Endometrium (tissue), 2 donors: Measurements from ENCODE around the gene OR13C2.
"Not testable (repeated sequence)": the region's sequence is repeated elsewhere in the genome, so short reads cannot be mapped to it uniquely, and the experiment has no call there.

Experiments
- FAIRE-seq: peaks from 2 replicates; lab custom pipeline; 2012; peaks lifted over from hg19 to GRCh38; lab: Jason Lieb, UNC
- donor health status: control.
- donor health status: control.

Gene OR13C2, protein sequence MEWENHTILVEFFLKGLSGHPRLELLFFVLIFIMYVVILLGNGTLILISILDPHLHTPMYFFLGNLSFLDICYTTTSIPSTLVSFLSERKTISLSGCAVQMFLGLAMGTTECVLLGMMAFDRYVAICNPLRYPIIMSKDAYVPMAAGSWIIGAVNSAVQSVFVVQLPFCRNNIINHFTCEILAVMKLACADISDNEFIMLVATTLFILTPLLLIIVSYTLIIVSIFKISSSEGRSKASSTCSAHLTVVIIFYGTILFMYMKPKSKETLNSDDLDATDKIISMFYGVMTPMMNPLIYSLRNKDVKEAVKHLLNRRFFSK

DNA sequence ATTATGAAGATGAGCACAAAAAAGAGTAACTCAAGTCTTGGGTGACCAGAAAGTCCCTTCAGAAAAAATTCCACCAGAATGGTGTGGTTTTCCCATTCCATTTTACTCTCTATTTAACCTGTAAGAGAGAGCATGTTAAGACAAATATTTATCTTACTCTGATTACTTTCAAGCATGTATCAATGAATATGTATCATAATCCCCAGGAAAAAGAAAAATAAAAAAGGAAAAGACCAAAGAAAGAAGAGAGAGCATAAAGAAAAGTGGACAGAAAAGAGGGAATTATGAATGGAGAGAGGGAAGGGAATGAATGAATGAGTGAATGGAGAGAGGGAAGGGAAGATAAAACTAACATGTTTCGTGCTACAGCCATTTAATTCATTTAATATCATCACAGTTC lies at the start of gene OR13C2:
OR13C2 (minus strand) TSS at position 101 of the 400 bp plus-strand sequence; CDS start at position 101, 0 bp downstream.
- FAIRE-seq: not testable (repeated sequence)

DNA sequence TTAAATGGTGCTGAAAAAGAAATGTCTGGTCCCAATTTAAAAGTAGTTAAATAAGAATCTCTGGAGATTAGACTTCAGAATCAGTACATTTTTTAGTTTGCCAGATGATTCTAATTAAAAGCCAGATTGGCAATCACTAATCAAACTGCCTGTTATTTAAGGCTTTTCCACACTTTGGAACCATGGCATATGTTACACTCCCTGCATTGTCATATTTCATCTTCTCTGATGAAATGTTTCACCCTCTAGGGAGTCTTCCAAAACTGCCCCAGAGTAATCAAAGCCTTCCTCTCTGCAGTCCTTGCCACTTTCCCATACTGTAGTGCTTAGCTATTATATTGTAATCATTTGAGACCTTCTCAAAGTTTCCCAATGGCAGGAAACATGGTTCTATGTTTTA lies 30.0 kb upstream of the OR13C2 start:
- no peak for FAIRE-seq

DNA sequence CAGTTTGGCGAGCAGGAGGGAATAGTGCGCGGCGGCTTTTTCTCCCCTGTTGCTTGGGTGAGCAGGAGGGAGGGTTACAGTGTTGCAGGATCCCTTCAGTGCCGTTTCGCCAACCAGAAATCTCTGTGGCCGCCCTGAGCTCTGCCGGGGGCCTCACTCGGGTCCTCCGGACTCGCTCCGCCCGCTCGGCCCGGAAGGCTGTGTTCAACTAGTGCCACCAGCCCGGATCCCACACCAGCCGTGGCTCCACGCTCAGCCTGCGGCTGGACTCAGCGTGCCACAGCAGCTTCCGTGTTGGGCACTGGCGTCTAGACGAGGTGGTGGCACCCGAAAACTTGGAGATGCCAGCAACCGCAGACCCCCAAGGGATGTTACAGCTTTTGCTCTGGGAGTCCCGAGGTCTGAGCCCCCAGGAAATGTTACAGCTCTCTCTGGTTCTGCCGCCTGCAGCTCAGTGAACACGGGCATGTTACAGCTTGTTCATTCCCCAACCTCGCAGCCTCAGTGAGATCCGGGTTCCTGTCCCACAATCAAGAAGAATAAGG lies 28.6 kb upstream of the OR13C2 start:
- no peak for FAIRE-seq

DNA sequence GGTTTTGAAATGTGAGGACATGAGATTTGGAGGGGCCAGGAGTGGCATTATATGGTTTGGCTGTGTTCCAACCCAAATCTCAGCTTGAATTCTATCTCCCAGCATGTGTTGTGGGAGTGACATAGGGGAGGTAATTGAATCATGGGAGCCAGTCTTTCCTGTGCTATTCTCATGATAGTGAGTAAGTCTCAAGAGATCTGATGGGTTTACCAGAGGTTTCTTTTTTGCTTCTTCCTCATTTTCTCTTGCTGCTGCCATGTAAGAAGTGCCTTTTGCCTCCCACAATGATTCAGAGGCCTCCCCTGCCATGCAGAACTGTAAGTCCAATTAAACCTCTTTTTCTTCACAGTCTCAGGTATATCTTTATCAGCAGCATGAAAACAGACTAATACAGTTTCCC lies 20.5 kb upstream of the OR13C2 start:
- not testable (repeated sequence) for FAIRE-seq

DNA sequence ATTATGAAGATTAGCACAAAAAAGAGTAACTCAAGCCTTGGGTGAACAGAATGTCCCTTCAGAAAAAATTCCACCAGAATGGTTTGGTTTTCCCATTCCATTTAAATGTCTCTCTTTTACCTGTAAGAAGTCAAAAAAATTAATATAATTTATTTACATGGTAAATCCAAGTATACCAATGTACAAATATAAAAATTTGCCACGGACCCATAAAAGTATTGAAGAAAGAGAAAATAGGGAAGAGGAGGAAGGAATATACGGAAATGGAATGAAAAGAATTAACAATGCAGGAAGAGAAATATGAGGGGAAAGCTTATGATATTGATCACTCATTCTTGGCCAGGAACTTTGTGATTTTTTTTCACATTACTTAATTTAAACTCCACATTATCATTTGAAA lies 12.7 kb upstream of the OR13C2 start, which contains the start of gene OR13C9:
OR13C9 (minus strand) TSS at position 101 of the 400 bp plus-strand sequence; CDS start at position 101, 0 bp downstream.
- FAIRE-seq: no peak

DNA sequence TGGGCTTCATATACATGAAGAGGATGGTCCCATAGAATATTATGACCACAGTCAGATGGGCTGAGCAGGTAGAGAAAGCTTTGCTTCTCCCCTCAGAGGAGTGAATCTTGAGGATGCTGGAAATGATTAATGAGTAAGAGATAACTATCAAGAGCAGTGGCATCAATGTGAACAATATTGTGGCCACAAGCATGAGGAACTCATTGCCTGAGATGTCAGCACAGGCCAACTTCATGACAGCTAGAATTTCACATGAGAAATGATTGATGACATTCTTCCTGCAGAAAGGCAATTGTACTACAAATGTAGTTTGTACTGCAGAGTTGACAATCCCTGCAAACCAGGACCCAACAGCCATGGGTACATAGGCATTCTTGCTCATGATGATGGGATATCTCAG lies 12.0 kb upstream of the OR13C2 start:
- FAIRE-seq: no peak

DNA sequence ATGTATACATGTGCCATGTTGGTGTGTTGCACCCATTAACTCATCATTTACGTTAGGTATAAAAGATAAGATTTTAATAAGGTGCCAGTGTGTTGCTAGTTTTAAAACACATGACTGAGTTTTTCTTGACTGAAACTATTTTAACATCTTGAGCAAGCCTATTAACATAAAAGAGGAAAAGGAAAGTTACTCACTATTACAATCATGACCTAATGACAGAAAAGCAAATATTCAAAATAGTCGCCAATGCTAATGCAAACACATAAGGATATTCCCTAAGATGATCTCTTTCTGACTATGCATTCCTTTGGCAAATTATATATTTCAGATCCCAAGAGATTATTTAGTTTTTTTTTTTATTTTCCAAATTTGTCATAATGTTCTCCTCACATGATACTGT lies 5.8 kb upstream of the OR13C2 start:
- FAIRE-seq: no peak

DNA sequence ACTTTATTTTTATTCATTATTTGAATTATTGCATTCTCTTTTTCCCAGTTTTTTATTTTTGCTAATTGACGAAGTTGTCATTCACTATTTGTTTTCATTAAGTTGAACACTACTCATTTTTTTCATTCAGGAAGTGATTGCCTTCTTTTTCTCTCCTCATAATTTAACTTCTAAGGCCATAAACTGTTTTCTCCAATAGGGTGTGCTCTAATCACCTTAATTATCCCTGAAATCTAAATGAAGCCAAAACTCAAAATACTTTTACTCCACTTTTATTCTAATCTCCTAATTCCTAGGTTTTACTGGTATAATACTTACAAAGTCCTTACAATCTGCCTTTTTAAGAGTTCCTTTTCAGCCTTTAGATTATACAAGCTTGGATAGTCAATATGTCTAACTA lies 2.9 kb upstream of the OR13C2 start:
- no peak for FAIRE-seq

DNA sequence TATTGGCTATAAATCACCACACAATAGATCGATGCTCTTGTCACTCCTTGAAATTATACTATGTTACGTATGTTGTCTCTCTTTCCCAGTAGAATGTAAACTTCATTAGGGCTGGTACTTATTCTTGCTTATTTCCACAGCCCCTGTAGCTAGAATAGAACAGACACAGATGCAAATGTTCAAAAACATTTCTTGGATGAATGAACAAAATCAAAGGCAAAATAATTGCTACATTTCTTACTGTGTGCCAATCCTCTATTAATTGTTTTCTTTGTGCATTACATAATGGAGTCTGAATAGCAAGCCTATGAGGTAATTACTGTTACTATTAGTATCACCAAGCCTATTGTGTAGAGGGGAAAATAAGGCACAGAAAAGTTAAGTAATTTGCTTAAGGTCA lies 725 bp upstream of the OR13C2 start:
- peak; percentile 55 for FAIRE-seq

DNA sequence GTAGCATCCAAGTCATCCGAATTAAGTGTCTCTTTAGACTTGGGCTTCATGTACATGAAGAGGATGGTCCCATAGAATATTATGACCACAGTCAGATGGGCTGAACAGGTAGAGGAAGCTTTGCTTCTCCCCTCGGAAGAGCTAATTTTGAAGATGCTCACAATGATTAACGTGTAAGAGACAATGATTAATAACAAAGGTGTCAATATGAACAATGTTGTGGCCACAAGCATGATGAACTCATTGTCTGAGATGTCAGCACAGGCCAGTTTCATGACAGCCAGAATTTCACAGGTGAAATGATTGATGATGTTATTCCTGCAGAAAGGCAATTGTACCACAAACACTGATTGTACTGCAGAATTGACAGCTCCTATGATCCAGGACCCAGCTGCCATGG lies 626 bp downstream of the OR13C2 start:
- no peak for FAIRE-seq

DNA sequence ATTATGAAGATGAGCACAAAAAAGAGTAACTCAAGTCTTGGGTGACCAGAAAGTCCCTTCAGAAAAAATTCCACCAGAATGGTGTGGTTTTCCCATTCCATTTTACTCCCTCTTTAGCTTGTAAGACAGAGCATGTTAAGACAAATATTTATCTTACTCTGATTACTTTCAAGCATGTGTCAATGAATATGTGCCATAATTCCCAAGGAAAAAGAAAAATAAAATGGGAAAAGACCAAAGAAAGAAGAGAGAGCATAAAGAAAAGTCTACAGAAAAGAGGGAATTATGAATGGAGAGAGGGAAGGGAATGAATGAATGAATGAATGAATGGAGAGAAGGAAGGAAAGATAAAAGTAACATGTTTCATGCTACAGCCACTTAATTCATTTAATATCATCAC lies 6.1 kb downstream of the OR13C2 start, which contains the start of gene OR13C5:
OR13C5 (minus strand) TSS at position 101 of the 400 bp plus-strand sequence; CDS start at position 101, 0 bp downstream.
- not testable (repeated sequence) for FAIRE-seq

DNA sequence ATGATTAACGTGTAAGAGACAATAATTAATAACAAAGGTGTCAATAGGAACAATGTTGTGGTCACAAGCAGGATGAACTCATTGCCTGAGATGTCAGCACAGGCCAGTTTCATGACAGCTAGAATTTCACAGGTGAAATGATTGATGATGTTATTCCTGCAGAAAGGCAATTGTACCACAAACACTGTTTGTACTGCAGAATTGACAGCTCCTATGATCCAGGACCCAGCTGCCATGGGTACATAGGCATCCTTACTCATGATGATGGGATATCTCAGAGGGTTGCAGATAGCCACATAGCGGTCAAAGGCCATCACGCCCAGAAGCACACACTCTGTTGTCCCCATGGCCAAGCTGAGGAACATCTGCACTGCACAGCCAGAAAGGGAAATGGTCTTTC lies 6.7 kb downstream of the OR13C2 start:
- not testable (repeated sequence) for FAIRE-seq

DNA sequence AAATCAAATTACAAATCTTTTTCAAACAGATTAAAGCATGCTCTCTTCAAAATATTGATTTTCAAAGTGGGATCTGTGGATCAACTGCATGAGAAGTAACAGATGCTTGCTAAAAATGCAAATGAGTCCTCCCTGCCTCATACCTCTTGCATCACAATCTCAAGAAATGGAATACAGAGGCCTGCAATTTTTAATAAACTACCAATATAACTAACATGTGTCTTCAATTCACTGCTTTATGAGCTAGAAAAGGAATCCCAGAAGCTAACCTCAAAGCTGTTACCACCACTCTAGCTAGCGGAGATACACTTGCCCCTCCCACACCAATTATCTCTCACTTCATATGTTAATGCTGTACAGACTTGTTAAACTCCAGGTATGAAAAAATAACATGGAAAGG lies 15.8 kb downstream of the OR13C2 start:
- FAIRE-seq: no peak

DNA sequence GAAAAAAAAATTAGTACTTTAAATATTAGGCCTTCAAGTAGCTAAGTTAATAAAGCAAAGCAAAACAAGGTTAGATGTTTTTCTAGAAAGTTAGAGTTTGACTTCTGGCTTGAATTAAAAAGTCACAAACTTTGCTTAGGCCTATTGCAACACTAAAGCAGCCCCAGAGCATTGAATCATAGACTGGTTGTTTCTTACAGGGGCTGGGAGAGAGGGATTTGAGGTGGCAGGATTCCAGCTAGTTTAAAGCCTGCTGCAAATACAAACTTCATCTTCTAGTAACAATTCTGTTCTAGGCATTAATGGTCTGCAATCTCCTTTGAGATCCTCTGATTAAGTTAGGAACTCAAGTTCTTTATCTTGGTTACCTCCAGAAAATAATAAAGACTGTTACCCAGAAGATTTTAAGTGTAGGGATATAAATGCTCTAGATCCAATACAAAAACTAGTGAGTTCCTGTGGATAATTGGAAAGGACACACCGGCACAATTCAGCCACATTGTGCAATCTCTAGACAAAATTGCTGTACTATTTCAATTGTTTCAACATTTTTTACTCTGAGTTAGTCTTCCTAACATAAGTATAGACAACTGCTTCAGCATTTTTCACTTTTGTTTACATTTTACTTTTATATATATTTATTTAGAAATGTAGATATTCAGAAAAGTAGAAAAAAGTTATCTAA lies 18.8 kb downstream of the OR13C2 start:
- peak; percentile 99 for FAIRE-seq

DNA sequence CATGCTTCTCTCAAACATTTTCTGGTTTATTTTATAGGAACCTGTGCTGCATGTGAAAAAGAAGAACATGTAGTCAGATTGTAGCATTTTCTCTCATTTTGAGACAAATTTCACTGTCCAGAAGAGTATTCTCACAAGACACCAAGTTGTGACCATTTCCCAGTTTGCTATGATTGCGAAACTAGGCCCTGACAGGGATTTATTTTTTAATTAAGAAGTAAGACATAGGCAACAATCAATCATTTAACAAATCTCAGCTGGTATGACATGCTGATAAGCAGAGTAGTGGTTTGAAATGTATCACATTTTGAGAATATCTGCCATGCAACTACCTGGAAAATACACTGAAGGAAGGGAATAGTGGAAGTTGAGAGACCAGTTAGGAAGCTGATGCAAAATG lies 24.9 kb downstream of the OR13C2 start:
- FAIRE-seq: no peak

DNA sequence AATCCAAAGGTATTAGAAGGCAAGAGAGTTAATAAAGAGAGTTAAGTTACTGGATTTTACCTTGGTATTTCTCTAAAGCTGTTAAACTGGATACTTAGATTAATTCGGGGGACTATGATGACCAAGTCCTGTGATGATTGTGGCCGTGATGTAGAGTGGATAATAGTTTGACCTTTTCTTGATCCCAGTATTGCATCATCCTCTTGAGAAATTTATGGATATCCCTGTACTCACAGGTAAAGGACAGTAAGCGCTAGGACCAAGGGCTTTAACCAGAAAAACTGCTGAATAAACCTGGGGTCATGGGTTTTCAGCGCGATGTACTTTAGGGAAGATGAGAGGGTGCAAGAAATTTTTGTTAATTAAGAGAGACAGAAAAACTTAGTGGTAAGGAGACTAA lies 28.2 kb downstream of the OR13C2 start:
- FAIRE-seq: no peak

DNA sequence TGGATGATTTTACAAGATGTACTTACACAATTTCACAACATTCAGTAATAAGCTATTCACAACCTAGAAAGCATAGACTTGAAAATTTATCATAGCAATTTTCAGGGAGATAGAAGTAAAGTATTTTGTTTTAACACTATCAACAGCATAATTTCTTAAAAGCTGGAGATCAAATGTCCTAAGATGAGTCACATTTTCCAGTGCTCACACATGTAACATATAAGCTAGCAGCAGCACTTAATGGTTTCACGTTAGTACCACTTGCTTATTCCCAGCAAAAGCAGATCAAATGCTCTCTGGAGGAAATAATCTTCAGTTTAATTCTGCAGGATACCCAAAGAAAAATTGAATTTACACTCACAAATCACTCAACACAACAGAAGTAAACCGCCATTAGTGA lies 30.0 kb downstream of the OR13C2 start:
- no peak for FAIRE-seq

DNA sequence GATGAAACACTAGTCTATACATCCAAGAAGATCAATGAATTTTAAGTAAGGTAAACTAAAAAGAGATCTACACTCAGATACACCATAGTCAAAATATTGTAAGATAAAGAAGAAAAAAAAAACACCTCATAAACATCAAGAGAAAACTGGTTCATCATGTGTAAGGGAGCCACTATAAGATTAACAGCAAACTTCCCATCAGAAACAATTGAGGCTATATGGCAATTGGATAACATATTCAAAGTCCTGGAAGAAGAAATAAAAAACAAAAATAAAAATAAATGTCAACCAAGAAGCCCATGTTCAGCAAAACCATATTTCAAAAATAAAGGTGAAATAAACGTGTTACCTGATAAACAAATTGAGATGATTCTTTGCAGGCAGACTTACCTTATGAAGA lies 32.8 kb downstream of the OR13C2 start:
- FAIRE-seq: no peak

DNA sequence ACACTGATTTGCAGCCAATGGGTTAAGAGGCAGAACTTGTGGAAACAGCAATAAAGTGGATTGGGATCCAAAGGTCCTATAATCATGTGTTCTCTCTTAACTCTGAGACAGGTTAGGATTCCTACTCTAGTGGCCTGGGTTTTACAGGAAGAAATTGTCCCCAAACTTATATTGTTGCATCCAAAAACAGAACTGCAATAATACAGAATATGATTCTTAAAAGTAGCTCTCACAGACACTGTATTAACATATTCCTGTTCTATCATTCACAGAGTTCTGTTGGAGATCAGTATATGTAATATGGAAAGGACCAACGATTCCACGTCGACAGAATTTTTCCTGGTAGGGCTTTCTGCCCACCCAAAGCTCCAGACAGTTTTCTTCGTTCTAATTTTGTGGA lies 36.6 kb downstream of the OR13C2 start, which contains the start of gene OR13C8:
OR13C8 (plus strand) TSS at position 301 of the 400 bp plus-strand sequence; CDS start at position 301, 0 bp downstream.
- FAIRE-seq: no peak

DNA sequence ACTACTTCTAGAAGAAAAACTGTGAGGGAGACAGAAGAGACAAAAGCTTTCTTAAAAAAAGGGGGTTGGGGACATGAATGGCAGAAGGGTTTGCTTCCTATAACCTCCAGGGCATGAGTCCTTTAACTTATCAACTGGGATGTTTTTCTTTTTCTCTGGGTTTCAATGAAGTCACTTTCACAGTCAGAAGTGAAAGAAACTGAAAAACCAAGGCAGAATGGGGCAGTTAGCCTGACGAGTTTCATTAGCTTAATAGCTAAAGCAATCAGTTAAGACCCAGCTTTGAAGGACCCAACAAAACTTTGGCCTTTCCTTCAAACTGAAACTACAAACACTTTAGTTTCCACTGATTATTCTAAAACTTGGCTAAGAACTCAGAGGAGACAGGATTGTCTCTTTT lies 41.1 kb downstream of the OR13C2 start:
- FAIRE-seq: no peak

DNA sequence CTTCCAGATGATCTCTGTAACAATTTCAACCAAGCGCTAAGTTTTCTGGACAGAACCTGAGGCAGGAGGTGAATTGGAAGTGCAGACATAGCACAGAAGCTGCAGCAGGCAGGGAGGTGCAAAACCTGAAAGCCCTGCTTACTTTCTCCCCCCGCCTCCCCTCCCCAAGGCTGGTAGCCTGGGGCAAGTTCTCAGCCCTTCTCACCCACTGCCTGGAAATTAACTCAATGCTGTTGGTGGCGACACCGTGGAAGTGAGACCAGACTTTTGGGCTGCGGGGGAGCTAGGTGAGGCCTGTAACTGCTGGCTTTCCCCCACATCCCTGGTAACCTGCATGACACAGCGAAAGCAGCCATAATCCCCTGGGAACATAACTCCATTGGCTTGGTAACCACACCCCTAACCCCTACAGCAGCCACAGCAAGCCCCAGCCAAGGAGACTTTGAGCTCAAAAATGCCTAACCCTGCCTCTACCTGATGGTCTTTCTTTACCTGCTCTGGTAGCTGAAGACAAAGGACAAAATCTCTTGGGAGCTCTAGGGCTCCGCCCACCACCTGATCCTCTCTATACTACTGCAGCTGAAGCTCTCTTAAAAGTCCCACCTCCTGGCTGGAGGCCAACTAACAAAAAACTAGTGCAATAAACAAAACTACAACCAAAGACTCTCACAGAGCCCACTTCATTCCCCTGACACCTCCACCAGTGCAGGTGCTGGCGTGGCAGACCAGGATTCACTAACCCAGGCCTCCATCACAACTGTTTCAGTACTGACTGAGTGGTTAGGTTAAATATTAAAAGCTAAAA lies 48.4 kb downstream of the OR13C2 start:
- FAIRE-seq: no peak

DNA sequence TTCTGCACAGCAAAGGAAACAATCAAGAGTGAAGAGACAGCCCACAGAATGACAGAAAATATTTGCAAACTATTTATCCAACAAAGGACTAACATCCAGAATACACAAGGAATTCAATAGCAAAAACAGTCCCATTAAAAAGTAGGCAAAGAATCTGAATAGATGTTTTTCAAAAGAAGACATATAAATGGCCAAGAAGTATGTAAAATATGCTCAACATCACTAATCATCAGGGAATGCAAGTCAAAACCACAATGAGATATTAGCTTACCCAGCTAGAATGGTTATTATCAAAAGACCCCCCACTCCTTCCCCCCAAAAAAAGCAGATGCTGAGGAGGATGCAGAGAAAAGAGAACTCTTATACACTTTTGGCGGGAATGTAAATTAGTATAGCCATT lies 49.9 kb downstream of the OR13C2 start:
- FAIRE-seq: no peak
